ENCODE measurements around the gene PHLDA2. TPM values are rescaled to one million over a fixed set of nuclear protein-coding genes. Genes with fewer than 3 reads are reported as not detected.

Gene PHLDA2
- total RNA-seq, 1 experiment from 2014 or later = 33.7 TPM

DNA sequence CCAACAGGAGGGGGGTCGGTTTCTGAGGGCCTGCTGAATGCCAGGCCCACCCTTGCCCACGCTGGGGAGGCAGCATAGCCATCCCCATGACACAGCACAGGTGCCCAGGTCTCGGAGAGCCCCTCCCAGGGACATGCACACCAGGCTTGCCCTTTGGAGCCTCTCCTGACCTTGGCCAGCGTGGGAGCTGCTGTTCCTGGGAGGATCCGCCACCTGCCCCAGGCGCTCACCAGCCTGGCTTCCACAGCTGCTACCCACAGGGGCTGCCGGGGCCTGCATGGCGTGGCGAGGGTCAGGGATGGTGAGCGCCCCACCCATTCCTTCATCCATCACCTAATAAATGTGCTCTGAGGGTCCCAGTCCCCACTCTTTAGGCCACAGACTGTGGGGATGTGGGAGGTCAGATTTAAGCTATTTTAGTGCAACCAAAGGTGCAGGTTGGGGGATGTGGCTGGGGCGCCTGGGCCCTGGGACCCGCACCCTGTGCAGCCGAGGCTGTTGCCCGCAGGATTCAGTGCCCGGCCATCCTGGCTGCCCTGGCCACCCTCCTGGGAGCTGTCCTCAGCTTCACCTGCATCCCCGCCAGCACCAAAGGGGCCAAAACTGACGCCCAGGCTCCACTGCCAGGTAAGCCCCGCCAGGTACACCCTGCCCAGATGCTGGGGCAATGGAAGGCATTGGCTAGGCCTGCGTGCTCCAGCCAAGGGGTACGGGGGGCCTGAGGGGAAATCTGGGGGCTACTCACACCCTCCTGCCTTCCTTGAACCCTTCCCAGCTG lies 12.9 kb downstream of the PHLDA2 start:
- POLR2A ChIA-PET (ENCODE audit: low non-redundant PET) = no interaction called here
- BruUV-seq (replicated peaks) = no TSS peak
- CTCF ChIA-PET = no interaction called here
- Histone ChIP-seq H3K36me3 (ENCODE audit: insufficient read depth, low read length, poor library complexity, severe bottlenecking) (no peaks in the 10 kb centered on the region), H3K4me3 (ENCODE audit: low read depth, low read length, poor library complexity, severe bottlenecking) (no peak overlapping the region), H3K27me3 (replicated peaks; ENCODE audit: insufficient read depth, low read depth, low read length, poor library complexity) (no peaks in the 10 kb centered on the region), H3K27ac (ENCODE audit: low read depth, low read length, poor library complexity, severe bottlenecking) (no peak overlapping the region), H3K4me1 (ENCODE audit: insufficient read depth, low read length, poor library complexity, severe bottlenecking) (peaks cover 6% of the 10 kb centered on the region), H3K9me3 (ENCODE audit: low read depth, low read length, poor library complexity, severe bottlenecking) (no peaks in the 10 kb centered on the region)
- intact Hi-C loops (cut with micrococcal nuclease; ENCODE audit: unreplicated experiment) = no loop called here
- TF ChIP-seq EZH2 (IDR thresholded peaks at IDR 0.05; ENCODE audit: borderline replicate concordance, low read depth, low read length, poor library complexity, severe bottlenecking) = no peak
- TF ChIP-seq, protein P1, sequence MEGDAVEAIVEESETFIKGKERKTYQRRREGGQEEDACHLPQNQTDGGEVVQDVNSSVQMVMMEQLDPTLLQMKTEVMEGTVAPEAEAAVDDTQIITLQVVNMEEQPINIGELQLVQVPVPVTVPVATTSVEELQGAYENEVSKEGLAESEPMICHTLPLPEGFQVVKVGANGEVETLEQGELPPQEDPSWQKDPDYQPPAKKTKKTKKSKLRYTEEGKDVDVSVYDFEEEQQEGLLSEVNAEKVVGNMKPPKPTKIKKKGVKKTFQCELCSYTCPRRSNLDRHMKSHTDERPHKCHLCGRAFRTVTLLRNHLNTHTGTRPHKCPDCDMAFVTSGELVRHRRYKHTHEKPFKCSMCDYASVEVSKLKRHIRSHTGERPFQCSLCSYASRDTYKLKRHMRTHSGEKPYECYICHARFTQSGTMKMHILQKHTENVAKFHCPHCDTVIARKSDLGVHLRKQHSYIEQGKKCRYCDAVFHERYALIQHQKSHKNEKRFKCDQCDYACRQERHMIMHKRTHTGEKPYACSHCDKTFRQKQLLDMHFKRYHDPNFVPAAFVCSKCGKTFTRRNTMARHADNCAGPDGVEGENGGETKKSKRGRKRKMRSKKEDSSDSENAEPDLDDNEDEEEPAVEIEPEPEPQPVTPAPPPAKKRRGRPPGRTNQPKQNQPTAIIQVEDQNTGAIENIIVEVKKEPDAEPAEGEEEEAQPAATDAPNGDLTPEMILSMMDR (conservative IDR thresholded peaks at IDR 0.05; ENCODE audit: low read depth, low read length) = no peak
- no peak for DNase-seq (ENCODE audit: low spot score)

DNA sequence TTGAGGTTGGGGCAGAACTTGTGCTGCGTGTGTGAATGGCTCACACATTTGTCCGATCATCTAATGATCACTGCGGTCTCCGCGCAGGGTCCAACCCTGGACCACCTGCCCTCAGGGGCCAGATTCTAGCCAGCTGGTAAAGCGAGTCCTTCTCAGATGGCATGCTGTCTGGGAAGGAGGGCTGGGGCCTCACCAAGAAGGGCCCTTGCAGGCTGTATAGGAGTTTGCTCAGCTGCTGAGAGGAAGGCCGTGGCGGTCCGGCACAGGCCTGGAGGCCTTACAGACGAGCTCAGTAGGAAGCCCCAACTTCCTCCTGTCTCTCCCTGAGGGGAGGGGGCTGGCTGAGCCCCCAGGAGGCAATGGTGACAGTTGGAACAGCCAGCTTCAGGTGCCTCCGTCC lies 13.7 kb downstream of the PHLDA2 start:
- H3K36me3 ChIP-seq (ENCODE audit: insufficient read depth, low read length, poor library complexity, severe bottlenecking) = no peaks in the 10 kb centered on the region
- no peaks in the 10 kb centered on the region for H3K27me3 ChIP-seq (replicated peaks; ENCODE audit: insufficient read depth, low read depth, low read length, poor library complexity)
- intact Hi-C loops (cut with micrococcal nuclease; ENCODE audit: unreplicated experiment) = no loop called here
- CTCF ChIA-PET = no interaction called here
- TF ChIP-seq, protein P1 (conservative IDR thresholded peaks at IDR 0.05; ENCODE audit: low read depth, low read length) = no peak
- BruUV-seq (replicated peaks) = no TSS peak
- no peaks in the 10 kb centered on the region for H3K9me3 ChIP-seq (ENCODE audit: low read depth, low read length, poor library complexity, severe bottlenecking)
- DNase-seq (ENCODE audit: low spot score) = no peak
- POLR2A ChIA-PET (ENCODE audit: low non-redundant PET) = no interaction called here
- peaks cover 6% of the 10 kb centered on the region for H3K4me1 ChIP-seq (ENCODE audit: insufficient read depth, low read length, poor library complexity, severe bottlenecking)
- no peak overlapping the region for H3K27ac ChIP-seq (ENCODE audit: low read depth, low read length, poor library complexity, severe bottlenecking)
- H3K4me3 ChIP-seq (ENCODE audit: low read depth, low read length, poor library complexity, severe bottlenecking) = no peak overlapping the region

DNA sequence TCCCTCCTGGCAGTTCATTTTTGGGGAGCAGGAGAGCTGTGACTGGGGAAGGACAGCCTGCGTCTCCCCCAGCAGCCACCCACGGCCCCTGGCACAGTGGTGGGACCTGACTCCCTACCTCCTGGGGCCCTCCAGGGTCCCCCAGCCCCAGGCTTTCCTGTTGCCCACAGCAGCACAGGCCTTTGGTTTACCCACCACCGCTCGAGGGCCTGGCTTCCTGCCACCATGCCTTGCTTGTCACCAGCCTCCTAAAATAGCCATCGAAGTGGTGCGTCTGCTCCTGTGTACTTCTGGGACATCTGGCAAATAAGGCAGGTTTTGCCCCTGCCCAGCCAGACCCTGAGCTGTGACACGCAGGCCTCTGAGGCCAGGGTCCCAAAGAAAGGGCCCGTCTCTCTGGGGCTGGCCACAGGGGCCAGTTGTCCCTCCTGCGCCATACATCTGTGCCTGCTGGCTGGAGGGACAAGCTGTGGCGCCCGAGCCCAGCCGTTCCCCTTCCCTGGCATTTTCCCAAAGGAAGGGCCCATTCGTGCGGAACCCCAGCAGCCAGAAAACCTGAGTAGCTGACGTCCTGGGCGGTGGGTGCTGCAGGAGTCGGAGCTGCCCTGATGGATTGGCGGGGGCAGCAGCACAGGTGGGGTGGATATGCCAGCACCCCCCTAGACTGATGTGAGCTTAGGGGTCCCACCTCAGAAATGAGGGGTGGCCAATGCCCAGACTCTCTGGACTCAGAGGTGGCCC lies 14.6 kb downstream of the PHLDA2 start:
- POLR2A ChIA-PET (ENCODE audit: low non-redundant PET) = no interaction called here
- TF ChIP-seq, protein P1 (conservative IDR thresholded peaks at IDR 0.05; ENCODE audit: low read depth, low read length) = no peak
- no peak for TF ChIP-seq EZH2 (IDR thresholded peaks at IDR 0.05; ENCODE audit: borderline replicate concordance, low read depth, low read length, poor library complexity, severe bottlenecking)
- no peaks in the 10 kb centered on the region for H3K9me3 ChIP-seq (ENCODE audit: low read depth, low read length, poor library complexity, severe bottlenecking)
- intact Hi-C loops (cut with micrococcal nuclease; ENCODE audit: unreplicated experiment) = no loop called here
- H3K36me3 ChIP-seq (ENCODE audit: insufficient read depth, low read length, poor library complexity, severe bottlenecking) = no peaks in the 10 kb centered on the region
- no peak overlapping the region for H3K27ac ChIP-seq (ENCODE audit: low read depth, low read length, poor library complexity, severe bottlenecking)
- no peaks in the 10 kb centered on the region for H3K27me3 ChIP-seq (replicated peaks; ENCODE audit: insufficient read depth, low read depth, low read length, poor library complexity)
- DNase-seq (ENCODE audit: low spot score) = no peak
- H3K4me3 ChIP-seq (ENCODE audit: low read depth, low read length, poor library complexity, severe bottlenecking) = no peak overlapping the region
- CTCF ChIA-PET = no interaction called here
- H3K4me1 ChIP-seq (ENCODE audit: insufficient read depth, low read length, poor library complexity, severe bottlenecking) = peaks cover 6% of the 10 kb centered on the region
- no TSS peak for BruUV-seq (replicated peaks)

Data from A673 (cell line).